H4 (cell line): ENCODE measurements around the gene CAMSAP3. TPM values are rescaled to one million over a fixed set of nuclear protein-coding genes. Genes with fewer than 3 reads are reported as not detected.

ENCODE experiments used
- DNase-seq: peaks from one replicate; pipeline ENCODE4 v3.0.0-alpha.2; 2015; ENCODE audit warnings: low spot score
- total RNA-seq: library from RNA; depleted of rRNA; stranded (reverse); fragments of >200 nt; shearing (Covaris generic); gene quantifications from 2 replicates; pipeline ENCODE4 v1.2.3, GENCODE V29; 2014

The CAMSAP3 gene
- total RNA-seq, 1 experiment from 2014 or later, result 0.31 TPM

DNA sequence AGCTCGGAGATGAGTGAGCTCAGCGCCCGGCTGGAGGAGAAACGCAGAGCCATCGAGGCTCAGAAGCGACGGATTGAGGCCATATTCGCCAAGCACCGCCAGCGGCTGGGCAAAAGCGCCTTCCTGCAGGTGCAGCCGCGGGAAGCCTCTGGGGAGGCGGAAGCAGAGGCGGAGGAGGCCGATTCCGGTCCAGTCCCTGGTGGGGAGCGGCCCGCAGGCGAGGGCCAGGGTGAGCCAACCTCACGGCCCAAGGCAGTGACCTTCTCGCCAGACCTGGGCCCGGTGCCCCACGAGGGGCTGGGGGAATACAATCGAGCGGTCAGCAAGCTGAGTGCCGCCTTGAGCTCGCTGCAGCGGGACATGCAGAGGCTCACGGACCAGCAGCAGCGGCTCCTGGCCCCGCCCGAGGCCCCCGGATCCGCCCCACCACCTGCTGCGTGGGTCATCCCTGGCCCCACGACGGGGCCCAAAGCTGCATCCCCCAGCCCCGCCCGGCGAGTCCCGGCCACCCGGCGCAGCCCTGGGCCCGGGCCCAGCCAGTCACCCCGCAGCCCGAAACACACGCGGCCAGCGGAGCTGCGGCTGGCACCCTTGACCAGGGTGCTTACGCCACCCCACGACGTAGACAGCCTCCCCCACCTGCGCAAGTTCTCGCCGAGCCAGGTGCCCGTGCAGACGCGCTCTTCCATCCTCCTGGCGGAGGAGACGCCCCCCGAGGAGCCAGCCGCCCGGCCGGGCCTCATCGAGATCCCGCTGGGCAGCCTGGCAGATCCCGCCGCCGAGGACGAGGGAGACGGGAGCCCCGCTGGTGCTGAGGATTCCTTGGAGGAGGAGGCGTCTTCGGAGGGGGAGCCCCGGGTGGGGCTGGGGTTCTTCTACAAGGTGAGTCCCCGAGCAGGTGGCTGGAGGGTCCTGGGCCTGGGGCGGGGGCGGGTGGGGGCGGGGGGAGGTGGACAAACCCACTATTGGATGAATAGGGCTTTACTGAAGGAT lies 16.9 kb downstream of the CAMSAP3 start:
- no peak for DNase-seq

- DNase-seq, result no peak
These were observed 19.4 kb downstream of the CAMSAP3 start for GRCh38 chr19:7614859-7615741.

DNA sequence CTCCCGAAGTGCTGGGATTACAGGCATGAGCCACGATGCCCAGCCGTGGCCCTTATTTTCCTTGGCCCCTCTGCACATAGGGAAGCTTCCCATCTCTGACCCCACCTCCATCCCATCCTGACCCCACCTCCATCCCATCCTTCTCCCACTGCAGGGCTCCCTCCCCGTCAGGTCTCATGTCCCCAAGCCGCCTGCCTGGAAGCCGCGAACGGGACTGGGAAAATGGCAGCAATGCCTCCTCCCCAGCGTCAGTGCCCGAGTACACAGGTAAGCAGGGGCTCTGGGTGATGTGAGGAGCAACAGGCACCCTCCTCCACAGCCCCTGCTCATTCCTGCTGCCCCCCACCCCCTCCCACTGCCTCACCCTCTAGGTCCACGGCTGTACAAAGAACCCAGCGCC lies 21.5 kb downstream of the CAMSAP3 start:
- DNase-seq, result no peak

- no peak for DNase-seq
These were observed 22.1 kb downstream of the CAMSAP3 start for GRCh38 chr19:7617735-7618134.

DNA sequence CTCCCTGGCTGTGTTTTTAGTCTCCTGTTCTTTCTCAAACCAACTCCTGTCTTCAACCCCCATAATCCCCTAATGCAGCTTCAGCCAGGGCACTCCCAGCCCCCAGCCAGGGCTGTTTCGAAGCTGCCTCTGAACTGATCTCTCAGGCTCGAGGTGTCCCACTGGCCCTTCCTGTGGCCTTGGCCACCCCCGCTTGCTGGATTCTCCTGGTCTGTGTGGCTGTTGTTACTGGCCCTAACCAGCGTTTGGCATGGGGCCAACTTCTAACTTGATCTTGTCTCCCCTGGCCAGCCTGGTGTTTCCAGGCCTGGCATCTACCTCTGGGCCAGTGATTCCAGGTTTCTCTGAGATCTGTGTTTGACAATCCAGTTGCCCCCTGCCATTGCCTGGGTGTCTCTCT lies 22.7 kb downstream of the CAMSAP3 start:
- no peak for DNase-seq

DNA sequence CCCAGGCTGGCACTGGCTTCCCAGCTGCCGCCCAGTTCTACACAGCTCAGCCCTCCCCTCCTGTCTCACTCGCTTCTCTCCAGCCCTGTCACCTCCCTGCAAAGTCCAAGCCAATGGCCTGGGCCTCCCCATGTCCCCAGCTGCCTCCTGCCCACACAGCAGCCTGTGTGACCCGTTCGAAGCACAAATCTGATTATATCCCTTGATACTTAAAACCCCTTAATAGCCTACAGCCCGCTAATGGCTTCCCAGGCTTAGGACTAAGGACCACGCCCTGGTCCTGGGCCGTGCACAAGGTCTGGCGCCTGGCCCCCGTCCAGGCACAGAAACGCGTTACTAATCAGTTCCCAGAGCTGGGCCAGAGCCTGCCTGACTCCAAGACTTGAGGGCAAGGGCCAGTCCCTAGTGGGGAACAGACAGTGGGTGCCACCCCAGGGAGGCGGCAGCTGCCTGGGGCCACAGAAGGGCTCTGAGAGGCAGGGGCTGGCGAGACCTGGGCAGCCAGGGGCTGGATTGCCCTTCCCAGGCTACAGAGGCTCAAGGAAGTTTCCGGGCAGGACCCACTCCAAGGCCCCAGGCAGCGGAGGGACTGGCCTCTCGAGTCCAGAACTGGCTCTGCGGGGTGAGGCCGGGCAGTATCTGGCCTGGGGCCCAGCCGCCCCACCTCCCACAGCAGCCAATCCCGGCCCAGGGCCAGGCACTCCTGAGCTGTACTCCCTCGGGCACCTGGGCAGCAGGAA lies 23.3 kb downstream of the CAMSAP3 start:
- no peak for DNase-seq

DNA sequence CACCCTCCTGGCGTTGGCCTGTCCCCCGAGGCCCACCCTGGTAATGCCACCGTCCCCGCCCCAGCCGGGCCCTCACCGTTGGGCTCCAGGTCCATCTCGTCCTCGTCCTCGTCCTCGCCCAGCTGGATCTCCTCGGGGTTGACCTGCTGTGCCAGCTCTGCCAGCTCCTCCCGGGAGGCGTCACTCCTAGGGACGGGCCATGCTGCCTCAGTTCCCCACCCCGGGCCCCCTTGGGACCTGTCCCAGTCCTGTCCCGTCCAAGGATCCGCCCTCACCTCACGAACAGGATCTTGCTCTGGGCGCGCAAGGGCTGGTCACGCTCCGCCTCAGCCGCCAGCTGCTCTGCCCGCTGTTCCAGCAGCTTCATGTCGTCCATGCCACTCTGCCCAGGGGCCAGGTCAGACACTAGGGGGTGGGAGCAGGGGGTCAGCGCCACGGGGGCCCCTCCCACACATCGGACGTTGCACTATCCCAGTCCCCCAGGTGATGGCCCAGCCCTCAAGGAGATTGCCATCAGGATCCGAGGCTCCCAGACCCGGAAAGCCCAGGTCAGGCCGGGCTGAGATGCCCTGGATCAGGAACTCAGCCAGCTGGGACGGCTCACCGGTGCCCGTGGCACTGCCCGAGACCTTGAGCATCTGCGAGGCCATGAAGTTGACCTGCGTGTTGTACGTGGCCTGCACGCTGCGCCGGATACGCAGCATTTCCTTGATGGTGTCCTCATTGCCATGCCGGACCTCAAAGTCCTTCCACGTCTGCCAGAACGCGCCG lies 24.2 kb downstream of the CAMSAP3 start:
- no peak for DNase-seq

DNA sequence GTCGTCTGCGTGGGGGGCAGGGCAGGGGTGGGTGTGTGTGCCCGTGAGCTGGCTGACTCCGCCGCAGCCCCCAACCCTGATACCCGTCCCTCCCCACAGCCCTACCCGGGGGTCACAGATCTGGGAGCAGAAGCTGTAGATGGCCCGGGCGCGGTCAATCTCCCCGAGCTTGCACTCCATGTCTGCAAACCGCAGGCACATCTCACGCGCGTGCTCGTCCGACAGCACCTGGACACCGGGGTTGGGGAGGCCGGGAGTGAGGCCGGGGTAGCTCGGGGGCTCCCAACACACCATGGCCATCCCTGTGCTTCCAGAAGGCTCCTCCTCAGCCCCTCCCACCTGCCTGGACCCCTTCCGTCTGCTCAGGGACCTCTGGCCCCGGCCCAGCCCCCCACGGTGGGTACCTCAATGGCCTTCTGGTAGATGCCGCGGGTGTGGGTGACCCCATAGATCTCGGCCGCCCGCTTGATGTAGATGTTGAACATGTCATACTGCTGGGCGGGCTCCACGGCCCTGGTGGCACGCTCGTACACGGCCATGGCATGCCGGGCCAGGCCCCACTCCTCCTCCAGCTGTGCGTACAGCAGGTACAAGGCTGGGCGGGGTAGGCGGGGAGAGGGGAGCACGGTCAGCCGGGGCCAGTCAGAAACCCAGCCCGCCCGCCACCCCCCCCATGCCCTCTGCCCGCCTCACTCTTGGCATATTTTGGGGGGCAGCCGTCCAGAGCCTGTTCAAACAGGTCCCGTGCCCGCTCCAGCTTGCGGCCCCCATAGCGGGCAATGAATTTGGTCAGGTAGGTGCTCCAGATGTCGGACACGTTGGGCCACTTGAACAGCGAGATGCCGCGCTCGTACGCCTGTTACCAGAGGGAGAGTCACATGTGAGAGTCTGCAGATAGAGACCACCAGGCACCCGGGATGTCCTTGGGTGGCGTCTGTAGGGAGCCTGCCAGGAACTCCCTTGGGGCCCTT lies 25.1 kb downstream of the CAMSAP3 start:
- no peak for DNase-seq

DNA sequence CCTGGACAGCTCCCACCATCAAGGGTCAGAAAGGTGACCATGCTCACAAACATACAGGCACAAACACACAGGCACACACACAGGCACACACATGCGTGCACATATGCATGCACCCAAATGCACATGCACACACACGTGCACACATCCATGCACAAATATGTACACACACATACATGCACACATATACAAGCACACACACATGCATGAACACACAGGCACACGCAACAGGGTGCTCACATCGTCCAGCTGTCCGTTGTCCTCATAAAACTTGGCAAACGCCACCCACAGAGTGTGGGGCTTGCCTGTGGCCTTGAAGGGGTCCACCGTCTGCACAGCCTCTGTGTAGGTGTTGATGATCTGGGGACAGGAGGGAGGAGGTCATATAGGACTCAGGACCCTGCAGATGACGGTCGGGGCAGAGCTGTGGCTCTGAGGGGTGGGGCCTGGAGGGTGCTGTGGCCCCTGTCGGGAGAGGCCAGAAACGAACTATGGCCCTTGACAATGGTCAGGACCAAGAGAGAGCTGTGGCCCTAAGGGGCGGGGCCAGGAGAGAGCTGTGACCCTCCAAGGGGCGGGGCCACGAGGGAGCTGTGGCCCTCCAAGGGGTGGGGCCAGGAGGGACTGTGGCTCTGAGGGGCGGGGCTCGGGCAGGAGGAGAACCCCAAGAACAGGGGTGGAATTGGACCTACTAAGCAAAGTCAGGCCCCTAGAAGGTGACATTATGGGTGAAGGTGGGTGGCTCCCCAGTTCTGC lies 27.4 kb downstream of the CAMSAP3 start:
- DNase-seq, result no peak

DNA sequence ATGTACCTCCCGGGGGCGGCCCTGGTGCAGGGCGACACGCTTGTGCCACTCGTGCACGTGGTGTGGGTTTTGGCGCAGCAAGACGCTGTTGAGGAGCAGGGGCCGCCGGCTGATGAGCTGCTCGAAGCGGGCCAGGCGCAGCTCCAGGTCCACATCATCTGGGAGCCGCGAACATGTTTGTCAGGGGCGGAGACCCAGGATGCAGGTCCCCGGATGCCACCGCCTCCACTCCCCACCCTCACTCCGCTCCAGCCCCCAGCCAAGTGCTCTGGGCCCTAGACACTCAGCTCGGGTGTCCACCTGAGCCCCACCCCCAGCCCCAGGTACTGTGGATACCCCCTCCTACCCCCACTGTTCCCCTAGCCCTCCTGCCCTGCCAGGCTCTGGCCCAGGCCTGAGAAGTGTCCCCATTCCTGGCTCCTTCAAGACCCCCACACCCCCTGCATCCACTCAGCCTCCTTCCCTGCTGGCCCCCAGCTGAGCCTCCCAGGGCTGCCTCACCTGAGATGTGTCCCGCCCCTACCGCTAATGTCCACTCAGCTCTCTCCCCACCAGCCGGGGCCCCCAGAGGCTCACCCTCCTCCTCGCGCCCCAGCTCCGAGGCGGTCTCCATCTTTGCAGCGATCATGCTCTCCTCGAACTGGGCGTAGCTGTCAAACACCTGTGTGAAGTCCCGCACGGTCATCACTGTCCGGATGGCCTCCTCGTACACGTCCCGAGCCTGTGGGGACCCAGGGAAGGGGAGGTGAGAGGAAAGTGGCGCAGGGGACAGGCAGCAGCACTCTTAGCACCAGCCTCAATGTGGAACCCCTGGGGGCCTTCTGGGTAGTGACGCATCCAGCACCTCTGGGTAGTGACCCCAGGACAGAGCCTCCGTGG lies 28.3 kb downstream of the CAMSAP3 start:
- DNase-seq, result no peak

DNA sequence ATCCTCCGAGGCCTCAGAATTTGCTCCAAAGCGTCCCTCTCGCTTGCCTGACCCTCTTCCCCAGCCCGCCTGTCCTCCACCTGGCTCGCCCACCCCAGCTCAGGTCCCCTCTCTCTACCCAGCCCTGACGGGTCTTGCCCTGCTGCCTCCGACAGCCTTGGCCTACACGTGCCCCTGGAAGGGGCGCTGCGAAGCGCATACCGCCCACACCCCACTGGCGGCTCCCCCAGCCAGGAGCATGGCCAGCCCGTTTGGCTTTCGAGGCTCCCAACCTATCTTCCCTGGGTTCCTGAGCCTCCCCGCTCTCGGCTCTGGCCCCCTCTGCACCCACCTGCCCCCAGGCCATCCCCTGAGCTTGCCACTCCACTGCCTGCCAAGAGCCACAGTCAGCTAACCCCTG lies 29.1 kb downstream of the CAMSAP3 start:
- DNase-seq, result no peak

GRCh38 chr19:7625763-7626372 lies 30.2 kb downstream of the CAMSAP3 start:
- no peak for DNase-seq

DNA sequence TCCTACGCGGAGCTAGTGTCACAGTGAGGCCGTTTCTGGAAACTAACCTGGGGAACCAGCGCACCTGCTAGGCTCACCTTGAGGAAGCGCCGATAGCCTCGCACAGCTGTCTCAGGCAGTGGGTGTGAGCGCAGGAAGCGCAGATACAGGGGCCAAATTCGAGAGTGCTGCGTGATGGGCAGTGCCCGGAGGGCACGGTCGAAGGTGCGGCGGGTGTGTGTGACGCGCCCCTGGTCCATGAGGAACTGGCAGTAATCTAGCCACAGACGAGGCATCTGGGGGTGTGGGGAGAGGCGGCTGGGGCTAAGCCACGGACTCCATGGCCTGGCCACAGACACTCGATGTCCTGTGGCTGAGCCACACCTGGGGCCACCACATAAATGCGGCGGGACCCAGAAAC lies 31.5 kb downstream of the CAMSAP3 start:
- no peak for DNase-seq

DNA sequence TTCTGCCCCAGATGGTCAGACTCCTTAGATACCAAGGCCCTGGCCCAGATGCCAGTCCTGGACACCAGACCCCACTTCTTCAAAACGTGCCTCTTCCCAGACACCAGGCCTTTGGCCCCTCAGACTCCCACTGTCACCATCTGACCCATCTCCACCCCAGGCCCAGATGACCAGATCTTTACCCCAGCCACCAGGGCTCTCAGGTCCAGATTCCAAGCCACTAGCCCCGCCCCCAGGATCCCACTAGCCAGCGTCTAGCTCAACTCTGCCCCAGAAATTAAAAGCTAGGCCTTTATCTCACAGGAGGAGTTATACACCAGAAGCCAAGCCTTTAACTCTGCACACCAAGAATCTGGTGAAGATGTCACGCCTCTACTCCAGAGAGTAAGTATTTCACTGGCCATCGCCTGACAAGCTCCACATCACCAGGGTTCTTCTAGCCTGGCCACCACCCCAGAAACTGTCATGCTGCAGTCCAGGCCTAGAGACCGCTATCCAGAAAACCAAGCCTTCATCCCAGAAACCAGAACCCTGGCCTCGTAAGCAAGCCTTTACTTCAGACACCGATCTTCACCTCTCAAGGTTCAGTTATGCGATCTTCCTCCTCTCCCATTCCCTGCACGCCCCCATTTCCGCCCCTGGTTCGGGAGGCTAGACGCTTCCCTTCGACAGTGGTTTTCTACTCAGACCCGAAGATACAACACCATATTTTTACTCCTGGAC lies 33.1 kb downstream of the CAMSAP3 start:
- no peak for DNase-seq

GRCh38 chr19:7629347-7630054 lies 33.8 kb downstream of the CAMSAP3 start, which contains the start of the genes PET100 and XAB2:
Gene PET100, plus strand, starts transcription at chr19:7629793. Its CDS starts 41 bp downstream, at chr19:7629834.
Gene XAB2, minus strand, starts transcription at chr19:7629545. Its CDS starts 18 bp downstream, at chr19:7629527.
- peak; percentile 99 for DNase-seq

GRCh38 chr19:7631577-7631976 lies 35.9 kb downstream of the CAMSAP3 start:
- DNase-seq, result no peak
